Measurements from ENCODE around the gene CXCL10. TPM values are rescaled to one million over a fixed set of nuclear protein-coding genes. Genes with fewer than 3 reads are reported as not detected.

The CXCL10 gene
- total and polyA plus RNA-seq, 4 donors, result 0.84 to 9.4 (median 1.2) TPM

- Histone ChIP-seq H3K4me3 (ENCODE audit: low read depth in 1 of 3, low read length in 3 of 3) (no peak overlapping the region), H3K27ac (ENCODE audit: low read depth in 1 of 2, low read length in 2 of 2) (no peak overlapping the region), H3K9ac (ENCODE audit: low read depth in 1 of 2, low read length in 2 of 2) (no peak overlapping the region), H3K27me3 (ENCODE audit: control insufficient read depth in 4 of 4, insufficient read depth in 4 of 4, low read length in 3 of 4) (no peaks in the 10 kb centered on the region), H3K9me3 (ENCODE audit: control insufficient read depth in 4 of 4, low read length in 3 of 4) (no peaks in the 10 kb centered on the region), H3K4me1 (ENCODE audit: control insufficient read depth in 4 of 4, insufficient read depth in 4 of 4, low read length in 3 of 4) (no peaks in the 10 kb centered on the region), H3K36me3 (ENCODE audit: control insufficient read depth in 4 of 4, insufficient read depth in 3 of 4, low read depth in 1 of 4, low read length in 3 of 4) (peaks cover 14 to 72% (median 54%) of the 10 kb centered on the region in 4 donors)
- WGBS, result over 99% methylated on average over 2 of the region's 2 CpGs
- TF ChIP-seq TAF1 (conservative IDR thresholded peaks at IDR 0.05) (no peak), SP1 (IDR thresholded peaks at IDR 0.05) (no peak), YY1 (IDR thresholded peaks at IDR 0.05) (no peak), GABPA (IDR thresholded peaks at IDR 0.05 in 1 of 2, conservative IDR thresholded peaks at IDR 0.05 in 1 of 2) (no peak)
- TF ChIP-seq, protein P1, sequence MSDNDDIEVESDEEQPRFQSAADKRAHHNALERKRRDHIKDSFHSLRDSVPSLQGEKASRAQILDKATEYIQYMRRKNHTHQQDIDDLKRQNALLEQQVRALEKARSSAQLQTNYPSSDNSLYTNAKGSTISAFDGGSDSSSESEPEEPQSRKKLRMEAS (IDR thresholded peaks at IDR 0.05), result no peak
- DNase-seq (ENCODE audit: low spot score), result no peak
Observed at GRCh38 chr4:75976177-75976576, 47.1 kb downstream of the CXCL10 start.

DNA sequence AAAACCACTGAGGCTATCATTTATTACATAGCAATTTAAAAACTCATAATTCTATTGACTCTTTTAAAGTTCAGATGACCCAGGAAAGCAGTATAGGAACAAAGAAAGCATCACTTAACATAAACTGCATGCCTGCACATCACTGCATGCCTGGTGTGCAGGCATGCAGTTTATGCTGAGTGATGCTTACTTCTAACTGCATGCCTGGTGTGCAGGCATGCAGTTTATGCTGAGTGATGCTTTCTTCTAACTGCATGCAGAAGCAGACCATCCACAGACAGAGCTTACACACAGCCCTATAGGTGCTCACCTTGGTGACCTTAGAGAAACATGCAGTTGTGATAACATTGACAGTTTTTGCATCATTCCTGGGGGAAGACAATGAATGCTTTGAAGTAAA is 49.5 kb downstream of the CXCL10 start:
- TF ChIP-seq, protein P2, sequence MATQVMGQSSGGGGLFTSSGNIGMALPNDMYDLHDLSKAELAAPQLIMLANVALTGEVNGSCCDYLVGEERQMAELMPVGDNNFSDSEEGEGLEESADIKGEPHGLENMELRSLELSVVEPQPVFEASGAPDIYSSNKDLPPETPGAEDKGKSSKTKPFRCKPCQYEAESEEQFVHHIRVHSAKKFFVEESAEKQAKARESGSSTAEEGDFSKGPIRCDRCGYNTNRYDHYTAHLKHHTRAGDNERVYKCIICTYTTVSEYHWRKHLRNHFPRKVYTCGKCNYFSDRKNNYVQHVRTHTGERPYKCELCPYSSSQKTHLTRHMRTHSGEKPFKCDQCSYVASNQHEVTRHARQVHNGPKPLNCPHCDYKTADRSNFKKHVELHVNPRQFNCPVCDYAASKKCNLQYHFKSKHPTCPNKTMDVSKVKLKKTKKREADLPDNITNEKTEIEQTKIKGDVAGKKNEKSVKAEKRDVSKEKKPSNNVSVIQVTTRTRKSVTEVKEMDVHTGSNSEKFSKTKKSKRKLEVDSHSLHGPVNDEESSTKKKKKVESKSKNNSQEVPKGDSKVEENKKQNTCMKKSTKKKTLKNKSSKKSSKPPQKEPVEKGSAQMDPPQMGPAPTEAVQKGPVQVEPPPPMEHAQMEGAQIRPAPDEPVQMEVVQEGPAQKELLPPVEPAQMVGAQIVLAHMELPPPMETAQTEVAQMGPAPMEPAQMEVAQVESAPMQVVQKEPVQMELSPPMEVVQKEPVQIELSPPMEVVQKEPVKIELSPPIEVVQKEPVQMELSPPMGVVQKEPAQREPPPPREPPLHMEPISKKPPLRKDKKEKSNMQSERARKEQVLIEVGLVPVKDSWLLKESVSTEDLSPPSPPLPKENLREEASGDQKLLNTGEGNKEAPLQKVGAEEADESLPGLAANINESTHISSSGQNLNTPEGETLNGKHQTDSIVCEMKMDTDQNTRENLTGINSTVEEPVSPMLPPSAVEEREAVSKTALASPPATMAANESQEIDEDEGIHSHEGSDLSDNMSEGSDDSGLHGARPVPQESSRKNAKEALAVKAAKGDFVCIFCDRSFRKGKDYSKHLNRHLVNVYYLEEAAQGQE (IDR thresholded peaks at IDR 0.05), result no peak
- TF ChIP-seq, protein P3, sequence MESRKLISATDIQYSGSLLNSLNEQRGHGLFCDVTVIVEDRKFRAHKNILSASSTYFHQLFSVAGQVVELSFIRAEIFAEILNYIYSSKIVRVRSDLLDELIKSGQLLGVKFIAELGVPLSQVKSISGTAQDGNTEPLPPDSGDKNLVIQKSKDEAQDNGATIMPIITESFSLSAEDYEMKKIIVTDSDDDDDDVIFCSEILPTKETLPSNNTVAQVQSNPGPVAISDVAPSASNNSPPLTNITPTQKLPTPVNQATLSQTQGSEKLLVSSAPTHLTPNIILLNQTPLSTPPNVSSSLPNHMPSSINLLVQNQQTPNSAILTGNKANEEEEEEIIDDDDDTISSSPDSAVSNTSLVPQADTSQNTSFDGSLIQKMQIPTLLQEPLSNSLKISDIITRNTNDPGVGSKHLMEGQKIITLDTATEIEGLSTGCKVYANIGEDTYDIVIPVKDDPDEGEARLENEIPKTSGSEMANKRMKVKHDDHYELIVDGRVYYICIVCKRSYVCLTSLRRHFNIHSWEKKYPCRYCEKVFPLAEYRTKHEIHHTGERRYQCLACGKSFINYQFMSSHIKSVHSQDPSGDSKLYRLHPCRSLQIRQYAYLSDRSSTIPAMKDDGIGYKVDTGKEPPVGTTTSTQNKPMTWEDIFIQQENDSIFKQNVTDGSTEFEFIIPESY (IDR thresholded peaks at IDR 0.05), result no peak
- no peak for TF ChIP-seq GABPA (IDR thresholded peaks at IDR 0.05 in 1 of 2, conservative IDR thresholded peaks at IDR 0.05 in 1 of 2)
- no peak for TF ChIP-seq RXRA (IDR thresholded peaks at IDR 0.05)
- no peak for TF ChIP-seq TAF1 (conservative IDR thresholded peaks at IDR 0.05)
- TF ChIP-seq NR2F2 (IDR thresholded peaks at IDR 0.05), result no peak
- no peak for TF ChIP-seq HNF4A (conservative IDR thresholded peaks at IDR 0.05)
- no peak for TF ChIP-seq JUND (IDR thresholded peaks at IDR 0.05)
- no peak for TF ChIP-seq HNF4G (IDR thresholded peaks at IDR 0.05)
- TF ChIP-seq, protein P4, sequence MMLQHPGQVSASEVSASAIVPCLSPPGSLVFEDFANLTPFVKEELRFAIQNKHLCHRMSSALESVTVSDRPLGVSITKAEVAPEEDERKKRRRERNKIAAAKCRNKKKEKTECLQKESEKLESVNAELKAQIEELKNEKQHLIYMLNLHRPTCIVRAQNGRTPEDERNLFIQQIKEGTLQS (IDR thresholded peaks at IDR 0.05), result no peak
- TF ChIP-seq RAD21 (IDR thresholded peaks at IDR 0.05), result no peak
- Histone ChIP-seq H3K9ac (ENCODE audit: low read depth in 1 of 2, low read length in 2 of 2) (no peak overlapping the region), H3K27ac (ENCODE audit: low read depth in 1 of 2, low read length in 2 of 2) (no peak overlapping the region), H3K9me3 (ENCODE audit: control insufficient read depth in 4 of 4, low read length in 3 of 4) (no peaks in the 10 kb centered on the region), H3K27me3 (ENCODE audit: control insufficient read depth in 4 of 4, insufficient read depth in 4 of 4, low read length in 3 of 4) (no peaks in the 10 kb centered on the region), H3K36me3 (ENCODE audit: control insufficient read depth in 4 of 4, insufficient read depth in 3 of 4, low read depth in 1 of 4, low read length in 3 of 4) (peaks cover 15 to 78% (median 61%) of the 10 kb centered on the region in 4 donors), H3K4me1 (ENCODE audit: control insufficient read depth in 4 of 4, insufficient read depth in 4 of 4, low read length in 3 of 4) (no peaks in the 10 kb centered on the region), H3K4me3 (ENCODE audit: low read depth in 1 of 3, low read length in 3 of 3) (no peak overlapping the region)
- DNase-seq (ENCODE audit: low spot score), result no peak

Other genes with a start within 250 kb of the CXCL10 start
- gene PPEF2, start 121.0 kb downstream of the CXCL10 start, total RNA-seq, result under 1 TPM in 1 of 2 donors, not detected in 1; 0.17 TPM
- not detected for gene PPEF2, start 121.0 kb downstream of the CXCL10 start, polyA plus RNA-seq
- 100 to 1,000 TPM in 1 of 2 donors, 10 to 100 TPM in 1; 49.4 to 122 TPM for gene NAAA, start 82.5 kb downstream of the CXCL10 start, total RNA-seq
- gene NAAA, start 82.5 kb downstream of the CXCL10 start, polyA plus RNA-seq, result 10 to 100 TPM; 42.2 to 65.1 TPM
- 10 to 100 TPM; 11.4 to 16.3 TPM for gene SDAD1, start 32.6 kb downstream of the CXCL10 start, total RNA-seq
- 10 to 100 TPM in 1 of 2 donors, 1 to 10 TPM in 1; 9.8 to 25.3 TPM for gene SDAD1, start 32.6 kb downstream of the CXCL10 start, polyA plus RNA-seq
- 1 to 10 TPM; 1.4 to 2.3 TPM for gene CXCL9, start 16.0 kb downstream of the CXCL10 start, total RNA-seq
- 1 to 10 TPM in 1 of 2 donors, under 1 TPM in 1; 0.22 to 1.3 TPM for gene CXCL9, start 16.0 kb downstream of the CXCL10 start, polyA plus RNA-seq
- under 1 TPM in 1 of 2 donors, not detected in 1; 0.79 TPM for gene CXCL11, start 12.6 kb upstream of the CXCL10 start, total RNA-seq
- under 1 TPM in 1 of 2 donors, not detected in 1; 0.27 TPM for gene CXCL11, start 12.6 kb upstream of the CXCL10 start, polyA plus RNA-seq
- gene ART3, start 51.2 kb upstream of the CXCL10 start, total RNA-seq, result under 1 TPM in 1 of 2 donors, not detected in 1; 0.08 TPM
- not detected for gene ART3, start 51.2 kb upstream of the CXCL10 start, polyA plus RNA-seq
- 10 to 100 TPM; 20.2 to 29.3 TPM for gene NUP54, start 124.9 kb upstream of the CXCL10 start, total RNA-seq
- 10 to 100 TPM in 1 of 2 donors, 1 to 10 TPM in 1; 8.3 to 12.8 TPM for gene NUP54, start 124.9 kb upstream of the CXCL10 start, polyA plus RNA-seq
- 100 to 1,000 TPM in 1 of 2 donors, 10 to 100 TPM in 1; 81.0 to 136 TPM for gene SCARB2, start 190.3 kb upstream of the CXCL10 start, total RNA-seq
- gene SCARB2, start 190.3 kb upstream of the CXCL10 start, polyA plus RNA-seq, result 10 to 100 TPM; 58.2 to 66.5 TPM
- 1 to 10 TPM; 1.3 to 2.0 TPM for gene FAM47E, start 228.2 kb upstream of the CXCL10 start, total RNA-seq
- 1 to 10 TPM in 1 of 2 donors, under 1 TPM in 1; 0.85 to 2.5 TPM for gene FAM47E, start 228.2 kb upstream of the CXCL10 start, polyA plus RNA-seq

Measured in liver (tissue), 9 donors.